MM.1S (cell line): Measurements from ENCODE around the gene SPINT2.

Experiments used
- EZH2 ChIP-seq: fragments of 300-600 bp; sonication (generic); optimal IDR thresholded peaks from 2 replicates; pipeline ENCODE3; 2017; ENCODE audit warnings: low read depth, mild to moderate bottlenecking, antibody characterized with exemption, low read length, mixed read lengths
- EZH2phosphoT487 ChIP-seq: fragments of 300-600 bp; sonication (generic); IDR thresholded peaks from 2 replicates; pipeline ENCODE4 v1.6.1; 2018; ENCODE audit warnings: antibody characterized with exemption, low read length
- TF ChIP-seq, protein P1 (sequence below): fragments of 300-600 bp; sonication (generic); IDR thresholded peaks from 2 replicates; pipeline ENCODE4 v1.5.1; 2016; ENCODE audit warnings: antibody characterized with exemption, low read length, mixed read lengths

DNA sequence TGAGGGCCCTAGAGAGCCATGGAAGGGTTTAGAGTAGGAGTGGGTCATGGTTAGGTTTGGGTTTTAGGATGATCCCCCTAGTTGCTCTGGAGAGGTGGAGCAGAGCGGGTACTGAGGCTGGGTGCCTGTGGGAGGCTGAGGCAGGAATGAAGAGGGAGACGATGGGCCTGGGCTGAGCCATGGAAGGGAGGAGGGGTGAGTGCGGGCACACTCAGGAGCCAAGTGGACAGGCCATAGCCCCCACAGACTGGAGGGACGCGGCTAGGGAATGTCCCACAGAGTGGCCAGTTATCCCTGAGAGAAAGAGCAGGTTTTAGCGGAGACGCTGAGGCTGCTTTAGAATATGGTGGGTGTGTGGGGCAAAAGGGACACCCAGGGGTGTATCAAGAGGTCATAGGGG is 65.3 kb downstream of the SPINT2 start:
- TF ChIP-seq, protein P1, sequence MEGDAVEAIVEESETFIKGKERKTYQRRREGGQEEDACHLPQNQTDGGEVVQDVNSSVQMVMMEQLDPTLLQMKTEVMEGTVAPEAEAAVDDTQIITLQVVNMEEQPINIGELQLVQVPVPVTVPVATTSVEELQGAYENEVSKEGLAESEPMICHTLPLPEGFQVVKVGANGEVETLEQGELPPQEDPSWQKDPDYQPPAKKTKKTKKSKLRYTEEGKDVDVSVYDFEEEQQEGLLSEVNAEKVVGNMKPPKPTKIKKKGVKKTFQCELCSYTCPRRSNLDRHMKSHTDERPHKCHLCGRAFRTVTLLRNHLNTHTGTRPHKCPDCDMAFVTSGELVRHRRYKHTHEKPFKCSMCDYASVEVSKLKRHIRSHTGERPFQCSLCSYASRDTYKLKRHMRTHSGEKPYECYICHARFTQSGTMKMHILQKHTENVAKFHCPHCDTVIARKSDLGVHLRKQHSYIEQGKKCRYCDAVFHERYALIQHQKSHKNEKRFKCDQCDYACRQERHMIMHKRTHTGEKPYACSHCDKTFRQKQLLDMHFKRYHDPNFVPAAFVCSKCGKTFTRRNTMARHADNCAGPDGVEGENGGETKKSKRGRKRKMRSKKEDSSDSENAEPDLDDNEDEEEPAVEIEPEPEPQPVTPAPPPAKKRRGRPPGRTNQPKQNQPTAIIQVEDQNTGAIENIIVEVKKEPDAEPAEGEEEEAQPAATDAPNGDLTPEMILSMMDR, result no peak
- TF ChIP-seq EZH2phosphoT487 (no peak), EZH2 (no peak)
